HepG2 (cell line): ENCODE results near the gene CDHR5. TPM values are rescaled to one million over a fixed set of nuclear protein-coding genes. Genes with fewer than 3 reads are reported as not detected.

Experiments used
- ATAC-seq: fragments of 200-7000 bp; cut with Tn5 transposase; 3 replicates; pipeline ENCODE4 v1.9.1; 2020; ENCODE audit warnings: mild to moderate bottlenecking, moderate library complexity
- BruUV-seq: library from RNA; stranded (reverse); fragments of 400-500 nt; replicated peaks from 2 replicates; lab custom pipeline; 2021; lab: Mats Ljungman, UMichigan
- CTCF ChIA-PET: fragments of 300-600 bp; formaldehyde crosslinking; extraction: SDS; loops from one replicate; lab custom pipeline; 2021; ENCODE audit warnings: low total read pairs, inconsistent platforms, low intra/inter-chr PET ratio; lab: Yijun Ruan, JAX
- POLR2A ChIA-PET: fragments of 350-600 bp; sonication (Branson Sonifier 250); formaldehyde crosslinking; loops from one replicate; lab custom pipeline; 2020; ENCODE audit warnings: antibody characterized with exemption, inconsistent platforms; lab: Yijun Ruan, JAX
- DNase-seq: peaks from one replicate; pipeline ENCODE4 v3.0.0-alpha.2; 2015; ENCODE audit warnings: low spot score
- FAIRE-seq: peaks from 3 replicates; lab custom pipeline; 2011; peaks lifted over from hg19 to GRCh38; lab: Jason Lieb, UNC
- H2AFZ ChIP-seq: one replicate; pipeline ENCODE4 v1.6.1; 2011; ENCODE audit warnings: low read length, inconsistent platforms
- H3K27ac ChIP-seq: fragments of 300-600 bp; 3 replicates; pipeline ENCODE4 v1.8.0; 2011; ENCODE audit warnings: mixed run types, mild to moderate bottlenecking, mixed read lengths, low read length, inconsistent platforms; ENCODE audit not compliant: insufficient read depth; ENCODE audit errors: extremely low read length
- H3K27me3 ChIP-seq, 2 experiments: fragments of 200-600 bp in 1 of 2; 2 replicates in 1 of 2; 3 replicates in 1 of 2; pipeline versions ENCODE4 v1.6.0 to v1.8.0; 2011; ENCODE audit warnings: low read length in 2 of 2, mild to moderate bottlenecking in 2 of 2, moderate library complexity in 2 of 2, inconsistent platforms in 1 of 2; ENCODE audit not compliant: insufficient read depth in 2 of 2, control insufficient read depth in 1 of 2
- H3K36me3 ChIP-seq, 2 experiments: fragments of 200-600 bp in 1 of 2; replicated peaks in 1 of 2; 2 replicates in 1 of 2; 3 replicates in 1 of 2; pipeline versions ENCODE4 v1.5.1 to v1.8.0; 2011; ENCODE audit warnings: low read length in 2 of 2, inconsistent platforms in 1 of 2; ENCODE audit not compliant: insufficient read depth in 2 of 2, control insufficient read depth in 1 of 2
- H3K4me1 ChIP-seq: 2 replicates; pipeline ENCODE4 v1.5.1; 2012; ENCODE audit warnings: low read length, inconsistent platforms; ENCODE audit not compliant: insufficient read depth
- H3K4me2 ChIP-seq: 2 replicates; pipeline ENCODE4 v1.6.0; 2011; ENCODE audit warnings: low read depth, low read length, inconsistent platforms
- H3K4me3 ChIP-seq, 3 experiments: fragments of 200-600 bp in 1 of 3; sonication (generic), shearing (Covaris generic) in 1 of 3; replicated peaks in 1 of 3; 2 replicates each; pipeline ENCODE4 v1.5.1; 2011 to 2016; ENCODE audit warnings: low read length in 3 of 3, inconsistent platforms in 2 of 3, low read depth in 2 of 3, mild to moderate bottlenecking in 2 of 3, control low read depth in 1 of 3, mixed read lengths in 1 of 3; ENCODE audit not compliant: insufficient read depth in 1 of 3
- H3K79me2 ChIP-seq: one replicate; pipeline ENCODE4 v1.6.1; 2011; ENCODE audit warnings: low read length, inconsistent platforms; ENCODE audit not compliant: insufficient read depth
- H3K9ac ChIP-seq: 2 replicates; pipeline ENCODE4 v1.6.0; 2011; ENCODE audit warnings: mild to moderate bottlenecking, low read depth, low read length, inconsistent platforms; ENCODE audit not compliant: insufficient read depth
- H3K9me3 ChIP-seq: 2 replicates; pipeline ENCODE4 v1.5.1; 2012; ENCODE audit warnings: mild to moderate bottlenecking, low read length
- H4K20me1 ChIP-seq: 2 replicates; pipeline ENCODE4 v1.6.0; 2011; ENCODE audit warnings: inconsistent platforms, mild to moderate bottlenecking, low read length, moderate library complexity; ENCODE audit not compliant: insufficient read depth
- AGO2 ChIP-seq: fragments of 200-400 bp; formaldehyde crosslinking; optimal IDR thresholded peaks from 2 replicates; pipeline ENCODE3; 2017; ENCODE audit warnings: mild to moderate bottlenecking, low read depth, low read length, moderate library complexity
- BCLAF1 ChIP-seq: fragments of 450-650 bp; IDR thresholded peaks from 2 replicates; pipeline ENCODE4 v1.6.1; 2017; ENCODE audit warnings: mild to moderate bottlenecking
- MBNL3 ChIP-seq: fragments of 250-450 bp; sonication (Bioruptor Pico); conservative IDR thresholded peaks from 2 replicates; pipeline ENCODE4 v1.8.0; 2022; ENCODE audit warnings: mild to moderate bottlenecking, inconsistent platforms
- PITX1 ChIP-seq: sonication (generic); formaldehyde crosslinking; IDR thresholded peaks from 2 replicates; pipeline ENCODE4 v1.5.1; 2020; ENCODE audit warnings: mild to moderate bottlenecking, missing genetic modification reagents
- PLSCR1 ChIP-seq: sonication (generic); formaldehyde crosslinking; IDR thresholded peaks from 2 replicates; pipeline ENCODE4 v1.5.0; 2020; ENCODE audit warnings: missing genetic modification reagents, mild to moderate bottlenecking, borderline replicate concordance
- SNAI1 ChIP-seq: sonication (generic); formaldehyde crosslinking; IDR thresholded peaks from 2 replicates; pipeline ENCODE4 v1.5.0; 2020; ENCODE audit warnings: mild to moderate bottlenecking, missing genetic modification reagents, borderline replicate concordance
- THAP9 ChIP-seq: sonication (generic); formaldehyde crosslinking; IDR thresholded peaks from 2 replicates; pipeline ENCODE4; 2020; ENCODE audit warnings: missing genetic modification reagents, mild to moderate bottlenecking, borderline replicate concordance
- ZNF281 ChIP-seq: sonication (generic); formaldehyde crosslinking; IDR thresholded peaks from 2 replicates; pipeline ENCODE4 v1.4.0; 2020; ENCODE audit warnings: missing genetic modification reagents, borderline replicate concordance
- ZNF576 ChIP-seq: sonication (generic); formaldehyde crosslinking; IDR thresholded peaks from 2 replicates; pipeline ENCODE4 v1.4.0; 2020; ENCODE audit warnings: mild to moderate bottlenecking, missing genetic modification reagents
- WGBS: methylation state at CpG from one replicate; pipeline ENCODE4 v1.1.6; 2017; ENCODE audit warnings: low lambda C conversion rate; 5-methylcytosine and 5-hydroxymethylcytosine counted together
- in situ Hi-C: cut with HindIII; loops from 2 replicates; pipeline ENCODE4 v1.10.0; 2017; ENCODE audit warnings: low pct_unique_long_range_greater_than_20kb; ENCODE audit not compliant: extremely low pct_ligation_motif_present
- intact Hi-C: fragments of 100-400 bp; cut with micrococcal nuclease; formaldehyde crosslinking; loops from one replicate; pipeline ENCODE4 v1.10.0; 2022; ENCODE audit not compliant: unreplicated experiment
- polyA plus RNA-seq, 8 experiments: library from polyadenylated mRNA; depleted of rRNA in 3 of 8; stranded (reverse) in 7 of 8; unstranded in 1 of 8; fragments of >200 nt; fragmentation: Illumina TruSeq in 4 of 8; extraction: Trizol in 4 of 8; gene quantifications; 2 replicates each; pipeline versions ENCODE4 v1.2.1 to v1.2.3, GENCODE V29; 2011 to 2016; ENCODE audit warnings: low read depth in 4 of 8, missing spikeins in 1 of 8, mixed read lengths in 1 of 8; ENCODE audit not compliant: insufficient read depth in 1 of 8
- total RNA-seq, 5 experiments: library from RNA; depleted of rRNA; stranded (reverse); fragments of >200 nt; fragmentation: Illumina TruSeq; extraction: Trizol; gene quantifications; 2 replicates each; pipeline ENCODE4 v1.2.3, GENCODE V29; 2016; ENCODE audit warnings: low read depth in 1 of 5

CDHR5 gene
- total and polyA plus RNA-seq, 2 of the 13 experiments (the other 11 are each of a cell fraction or from before 2014, with no cell fraction given) = 0.46 to 0.71 TPM

GRCh38 chr11:660681-661444 is 36.1 kb upstream of the CDHR5 start (continued):
- no peak for TF ChIP-seq BCLAF1
- TF ChIP-seq PITX1 (CRISPR knock-in tag) = no peak
- no peak for TF ChIP-seq ZNF576 (CRISPR knock-in tag)
- TF ChIP-seq THAP9 (CRISPR knock-in tag) = no peak
- TF ChIP-seq, all 625 proteins: peak for 0

GRCh38 chr11:660281-660680 is 35.5 kb upstream of the CDHR5 start:
- Histone ChIP-seq H3K9me3 (no peaks in the 10 kb centered on the region), H2AFZ (no peak overlapping the region), H3K4me2 (no peak overlapping the region), H3K27me3 (no peaks in the 10 kb centered on the region), H3K4me1 (peaks cover 34% of the 10 kb centered on the region), H3K79me2 (no peaks in the 10 kb centered on the region), H3K27ac (no peak overlapping the region), H3K9ac (no peak overlapping the region), H3K4me3 (no peak overlapping the region), H4K20me1 (peaks cover 14% of the 10 kb centered on the region; the same call in 1 of the 2 replicates), H3K36me3 (peaks cover 16 to 43% of the 10 kb centered on the region in 2 experiments; a peak in 4 of 5 replicates)
- intact Hi-C loops = no loop called here
- ATAC-seq = no peak
- DNase-seq = no peak
- ChIA-PET CTCF (no interaction called here), POLR2A (no interaction called here)
- FAIRE-seq = no peak
- no TSS peak for BruUV-seq
- 92% methylated on average over 13 of the region's 19 CpGs for whole genome bisulfite sequencing
- in situ Hi-C loops = loop anchor here (5.0 kb wide), 1 partner anchor 107 kb away; no protein-coding TSS in a partner anchor
- TF ChIP-seq SNAI1 (CRISPR knock-in tag) (no peak), MBNL3 (no peak), AGO2 (peak; percentile 22), ZNF281 (CRISPR knock-in tag) (no peak), PLSCR1 (CRISPR knock-in tag) (no peak)
